ENCODE measurements around the gene SMNDC1. TPM values are rescaled to one million over a fixed set of nuclear protein-coding genes. Genes with fewer than 3 reads are reported as not detected.

Gene SMNDC1
- polyA plus RNA-seq (2011; rRNA removed) = 35.4 and 40.2 TPM in 2 replicates
- 10.4 and 13.9 TPM in 2 replicates for polyA plus RNA-seq (2012; cell fraction: cytosol; rRNA removed)
- polyA plus RNA-seq (2012; cell fraction: nucleus; rRNA removed) = 7.1 and 9.5 TPM in 2 replicates
- polyA plus RNA-seq (2017; fragmentation: RNase III; extraction: RNeasy Plus Mini Kit Qiagen cat#74134 plus additional on column Dnase treatment) = 27.5 to 30.1 TPM (median 28.1 TPM) in 3 replicates
- polyA minus RNA-seq (2011; rRNA and poly(A)+ RNA removed) = 6.4 and 8.9 TPM in 2 replicates

DNA sequence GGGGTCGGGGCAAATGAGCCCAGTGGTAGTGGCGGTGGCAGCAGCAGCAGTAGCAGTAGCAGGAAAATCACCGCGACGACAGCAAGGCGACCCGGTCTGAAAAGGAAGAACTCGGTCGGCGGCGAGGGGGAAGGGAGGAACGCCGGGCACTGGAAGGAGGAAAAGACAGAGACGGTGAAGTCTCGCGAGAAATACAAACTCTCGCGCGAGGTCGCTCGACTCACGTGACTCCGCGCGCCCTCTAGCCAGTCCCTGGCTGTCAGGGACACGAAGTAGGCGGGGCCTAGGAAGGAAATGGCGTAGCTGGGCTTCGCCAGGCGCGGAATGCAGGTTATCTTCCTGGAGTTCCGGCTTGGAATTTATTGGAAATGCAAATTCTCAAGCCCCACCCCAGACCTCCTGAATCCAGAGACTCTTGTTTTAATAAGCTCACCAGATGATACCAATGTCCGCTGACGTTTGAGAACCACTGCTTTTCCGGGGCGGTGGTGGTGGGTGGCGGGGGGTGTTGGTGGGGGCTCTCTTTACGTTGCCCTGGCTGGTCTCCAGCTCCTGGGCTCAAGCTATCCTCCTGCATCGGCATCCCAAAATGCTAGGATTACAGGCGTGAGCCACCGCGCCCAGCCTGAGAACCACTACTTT, at the start of gene SMNDC1:
Gene SMNDC1 (minus strand): TSS at position 141 of the 642 bp plus-strand sequence. CDS start 1,333 bp downstream, outside the sequence.
- FAIRE-seq = peak; percentile 94
- H3K27ac ChIP-seq = peak within 1 kb of the TSS; percentile 97 to 98
- peak within 1 kb of the TSS; percentile 92 for H3K4me2 ChIP-seq
- CTCF ChIA-PET = interaction anchor here (0.9 to 7.4 kb wide), 20 partner anchors 21 to 441 kb away, joined by 3 to 65 read pairs (median 5); partner anchors contain the start of gene DUSP5
- peak; percentile 91 to 95 for ATAC-seq
- 1% methylated on average over 41 of the region's 42 CpGs for WGBS (ENCODE audit: missing lambda C conversion rate)
- no peaks in the 10 kb centered on the region for H3K9me3 ChIP-seq
- peak within 1 kb of the TSS; percentile 93 for H3K4me3 ChIP-seq
- DNase-seq (ENCODE audit: low read depth in 1 of 2, low spot score in 1 of 2) = peak; percentile 86 to 99
- peak; percentile 28; the same call in 1 of the 2 replicates for TF ChIP-seq POLR2A (IDR thresholded peaks at IDR 0.05; ENCODE audit: low read length)
- no peak for TF ChIP-seq EHMT2 (IDR thresholded peaks at IDR 0.05; ENCODE audit: low read depth)
- TF ChIP-seq, protein P1, sequence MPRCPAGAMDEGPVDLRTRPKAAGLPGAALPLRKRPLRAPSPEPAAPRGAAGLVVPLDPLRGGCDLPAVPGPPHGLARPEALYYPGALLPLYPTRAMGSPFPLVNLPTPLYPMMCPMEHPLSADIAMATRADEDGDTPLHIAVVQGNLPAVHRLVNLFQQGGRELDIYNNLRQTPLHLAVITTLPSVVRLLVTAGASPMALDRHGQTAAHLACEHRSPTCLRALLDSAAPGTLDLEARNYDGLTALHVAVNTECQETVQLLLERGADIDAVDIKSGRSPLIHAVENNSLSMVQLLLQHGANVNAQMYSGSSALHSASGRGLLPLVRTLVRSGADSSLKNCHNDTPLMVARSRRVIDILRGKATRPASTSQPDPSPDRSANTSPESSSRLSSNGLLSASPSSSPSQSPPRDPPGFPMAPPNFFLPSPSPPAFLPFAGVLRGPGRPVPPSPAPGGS (IDR thresholded peaks at IDR 0.05) = peak; percentile 9; the same call in 1 of the 3 replicates
- no peak for TF ChIP-seq CHD4 (IDR thresholded peaks at IDR 0.05; ENCODE audit: borderline replicate concordance)
- peak; percentile 94 for TF ChIP-seq CHD2 (IDR thresholded peaks at IDR 0.05; ENCODE audit: low read length, partially characterized antibody)
- peak; percentile 92 for TF ChIP-seq USF2 (IDR thresholded peaks at IDR 0.05)
- TF ChIP-seq BHLHE40 (IDR thresholded peaks at IDR 0.05; ENCODE audit: low read depth, low read length) = peak; percentile 50; the same call in 1 of the 2 replicates
- no peak for TF ChIP-seq HOXA7 (CRISPR knock-in tag; IDR thresholded peaks at IDR 0.05)
- TF ChIP-seq, protein P2, sequence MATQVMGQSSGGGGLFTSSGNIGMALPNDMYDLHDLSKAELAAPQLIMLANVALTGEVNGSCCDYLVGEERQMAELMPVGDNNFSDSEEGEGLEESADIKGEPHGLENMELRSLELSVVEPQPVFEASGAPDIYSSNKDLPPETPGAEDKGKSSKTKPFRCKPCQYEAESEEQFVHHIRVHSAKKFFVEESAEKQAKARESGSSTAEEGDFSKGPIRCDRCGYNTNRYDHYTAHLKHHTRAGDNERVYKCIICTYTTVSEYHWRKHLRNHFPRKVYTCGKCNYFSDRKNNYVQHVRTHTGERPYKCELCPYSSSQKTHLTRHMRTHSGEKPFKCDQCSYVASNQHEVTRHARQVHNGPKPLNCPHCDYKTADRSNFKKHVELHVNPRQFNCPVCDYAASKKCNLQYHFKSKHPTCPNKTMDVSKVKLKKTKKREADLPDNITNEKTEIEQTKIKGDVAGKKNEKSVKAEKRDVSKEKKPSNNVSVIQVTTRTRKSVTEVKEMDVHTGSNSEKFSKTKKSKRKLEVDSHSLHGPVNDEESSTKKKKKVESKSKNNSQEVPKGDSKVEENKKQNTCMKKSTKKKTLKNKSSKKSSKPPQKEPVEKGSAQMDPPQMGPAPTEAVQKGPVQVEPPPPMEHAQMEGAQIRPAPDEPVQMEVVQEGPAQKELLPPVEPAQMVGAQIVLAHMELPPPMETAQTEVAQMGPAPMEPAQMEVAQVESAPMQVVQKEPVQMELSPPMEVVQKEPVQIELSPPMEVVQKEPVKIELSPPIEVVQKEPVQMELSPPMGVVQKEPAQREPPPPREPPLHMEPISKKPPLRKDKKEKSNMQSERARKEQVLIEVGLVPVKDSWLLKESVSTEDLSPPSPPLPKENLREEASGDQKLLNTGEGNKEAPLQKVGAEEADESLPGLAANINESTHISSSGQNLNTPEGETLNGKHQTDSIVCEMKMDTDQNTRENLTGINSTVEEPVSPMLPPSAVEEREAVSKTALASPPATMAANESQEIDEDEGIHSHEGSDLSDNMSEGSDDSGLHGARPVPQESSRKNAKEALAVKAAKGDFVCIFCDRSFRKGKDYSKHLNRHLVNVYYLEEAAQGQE (IDR thresholded peaks at IDR 0.05) = peak; percentile 76
- TF ChIP-seq JUN (IDR thresholded peaks at IDR 0.05) = peak; percentile 33 to 69; a peak in 4 of 5 replicates
- peak; percentile 21; the same call in 1 of the 2 replicates for TF ChIP-seq PHF8 (IDR thresholded peaks at IDR 0.05; ENCODE audit: borderline replicate concordance, low read depth)
- TF ChIP-seq MAZ (IDR thresholded peaks at IDR 0.05; ENCODE audit: borderline replicate concordance, low read depth, low read length) = no peak
- 0 out of 2 replicates have a peak, but pooled peaks have one; percentile 27 for TF ChIP-seq HOXB5 (CRISPR knock-in tag; IDR thresholded peaks at IDR 0.05)
- peak; percentile 72; the same call in 1 of the 2 replicates for TF ChIP-seq MAX (IDR thresholded peaks at IDR 0.05)
- peak; percentile 23; the same call in 1 of the 2 replicates for TF ChIP-seq GATA3 (IDR thresholded peaks at IDR 0.05; ENCODE audit: borderline replicate concordance)
- POLR2A ChIA-PET = interaction anchor here (0.6 to 2.0 kb wide), 21 partner anchors 15 to 636 kb away, joined by 3 to 20 read pairs (median 4); partner anchors contain the start of genes BBIP1 and SHOC2
- peaks cover 57% of the 10 kb centered on the region for H3K4me1 ChIP-seq

GRCh38 chr10:110354322-110354766, 49.6 kb upstream of the SMNDC1 start:
- peak; percentile 70 to 93 for ATAC-seq
- Histone ChIP-seq H3K4me2 (peak overlapping the region; percentile 63), H3K4me1 (peaks cover 58% of the 10 kb centered on the region), H3K27ac (peak overlapping the region; percentile 79 to 83), H3K9me3 (no peaks in the 10 kb centered on the region), H3K4me3 (no peak overlapping the region)
- ChIA-PET CTCF (interaction anchor here (0.6 to 5.7 kb wide), 47 partner anchors 9 to 246 kb away, joined by 3 to 70 read pairs (median 6); partner anchors contain the start of genes DUSP5 and SMNDC1), POLR2A (interaction anchor here (0.9 to 2.6 kb wide), 4 partner anchors 61 to 145 kb away, joined by 3 to 10 read pairs (median 4); partner anchors contain the start of gene DUSP5)
- peak; percentile 69 to 88 for DNase-seq (ENCODE audit: low read depth in 1 of 2, low spot score in 1 of 2)
- 34% methylated on average over 11 of the region's 11 CpGs for WGBS (ENCODE audit: missing lambda C conversion rate)
- no peak for FAIRE-seq
- TF ChIP-seq SREBF2 (IDR thresholded peaks at IDR 0.05) (no peak), TFCP2L1 (CRISPR knock-in tag; IDR thresholded peaks at IDR 0.05) (no peak), JUNB (IDR thresholded peaks at IDR 0.05) (no peak), RCOR1 (IDR thresholded peaks at IDR 0.05; ENCODE audit: low read depth, low read length) (no peak), TP53 (CRISPR knock-in tag; IDR thresholded peaks at IDR 0.05) (no peak), ZSCAN20 (CRISPR knock-in tag; IDR thresholded peaks at IDR 0.05) (no peak), GATA3 (IDR thresholded peaks at IDR 0.05; ENCODE audit: borderline replicate concordance) (no peak), CTCF (IDR thresholded peaks at IDR 0.05) (peak; percentile 76), HOXB13 (CRISPR knock-in tag; IDR thresholded peaks at IDR 0.05; ENCODE audit: low read depth) (peak; percentile 79; the same call in 1 of the 2 replicates), RARB (CRISPR knock-in tag; IDR thresholded peaks at IDR 0.05) (no peak), RAD21 (conservative IDR thresholded peaks at IDR 0.05 in 1 of 2, IDR thresholded peaks at IDR 0.05 in 1 of 2) (peak; percentile 75 to 89)
- TF ChIP-seq, protein P3, sequence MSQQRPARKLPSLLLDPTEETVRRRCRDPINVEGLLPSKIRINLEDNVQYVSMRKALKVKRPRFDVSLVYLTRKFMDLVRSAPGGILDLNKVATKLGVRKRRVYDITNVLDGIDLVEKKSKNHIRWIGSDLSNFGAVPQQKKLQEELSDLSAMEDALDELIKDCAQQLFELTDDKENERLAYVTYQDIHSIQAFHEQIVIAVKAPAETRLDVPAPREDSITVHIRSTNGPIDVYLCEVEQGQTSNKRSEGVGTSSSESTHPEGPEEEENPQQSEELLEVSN (IDR thresholded peaks at IDR 0.05; ENCODE audit: borderline replicate concordance, low read depth) = no peak
